ENCODE measurements around the gene TIAM2.
"Not testable (repeated sequence)": the region's sequence is repeated elsewhere in the genome, so short reads cannot be mapped to it uniquely, and the experiment has no call there.

The TIAM2 gene

GRCh38 chr6:155212106-155212505, 217.0 kb downstream of the TIAM2 start:
- no peak for DNase-seq

- no peak for DNase-seq
These were observed 217.7 kb downstream of the TIAM2 start for GRCh38 chr6:155212616-155213380.

- no peak for DNase-seq
These were observed 218.7 kb downstream of the TIAM2 start for GRCh38 chr6:155213611-155214372.

GRCh38 chr6:155215906-155216305, 220.8 kb downstream of the TIAM2 start:
- no peak for DNase-seq

- no peak for DNase-seq
These were observed 221.4 kb downstream of the TIAM2 start for GRCh38 chr6:155216312-155217046.

- DNase-seq, result not testable (repeated sequence)
These were observed 223.6 kb downstream of the TIAM2 start for GRCh38 chr6:155218711-155219110.

- no peak for DNase-seq
These were observed 224.2 kb downstream of the TIAM2 start for GRCh38 chr6:155219299-155219698.

GRCh38 chr6:155219858-155220301, 224.8 kb downstream of the TIAM2 start:
- DNase-seq, result no peak

GRCh38 chr6:155221086-155221485, 226.0 kb downstream of the TIAM2 start:
- no peak for DNase-seq

GRCh38 chr6:155222506-155222905, 227.4 kb downstream of the TIAM2 start:
- no peak for DNase-seq

- no peak for DNase-seq
These were observed 228.7 kb downstream of the TIAM2 start for GRCh38 chr6:155223646-155224451.

- DNase-seq, result no peak
These were observed 229.5 kb downstream of the TIAM2 start for GRCh38 chr6:155224618-155225017.

GRCh38 chr6:155227046-155227445, 231.9 kb downstream of the TIAM2 start:
- DNase-seq, result no peak

- DNase-seq, result no peak
These were observed 233.5 kb downstream of the TIAM2 start for GRCh38 chr6:155228546-155229166.

GRCh38 chr6:155230975-155231374, 235.9 kb downstream of the TIAM2 start:
- DNase-seq, result not testable (repeated sequence)

GRCh38 chr6:155232848-155233247, 237.7 kb downstream of the TIAM2 start:
- no peak for DNase-seq

- no peak for DNase-seq
These were observed 239.1 kb downstream of the TIAM2 start for GRCh38 chr6:155234167-155234566.

- DNase-seq, result no peak
These were observed 239.6 kb downstream of the TIAM2 start for GRCh38 chr6:155234687-155235086.

GRCh38 chr6:155235087-155235486, 240.0 kb downstream of the TIAM2 start:
- no peak for DNase-seq

- DNase-seq, result no peak
These were observed 242.5 kb downstream of the TIAM2 start for GRCh38 chr6:155237613-155238012.

GRCh38 chr6:155240905-155241600, 245.9 kb downstream of the TIAM2 start:
- no peak for DNase-seq
